ENCODE data around the gene TJP2.

Gene TJP2

DNA sequence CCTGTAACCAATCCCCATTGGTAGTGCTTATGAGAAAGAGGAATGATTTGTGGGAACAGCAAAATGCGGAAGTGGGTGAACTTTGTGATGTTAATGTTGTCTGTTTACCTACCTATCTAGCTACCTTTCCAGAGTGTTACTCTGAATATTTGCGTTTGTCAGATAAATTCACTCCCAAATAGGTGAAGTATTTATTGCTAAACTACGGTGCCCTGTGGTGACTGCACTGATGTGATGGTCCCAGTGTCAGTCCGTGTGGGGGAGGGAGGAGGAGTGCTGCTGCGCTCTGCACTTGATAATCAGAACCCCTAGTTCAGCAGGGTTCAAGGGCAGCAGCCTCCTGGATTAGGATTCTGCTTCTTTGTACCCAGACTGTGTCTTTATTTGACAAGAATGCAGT, 55.3 kb downstream of the TJP2 start:
- TF ChIP-seq, protein P1, sequence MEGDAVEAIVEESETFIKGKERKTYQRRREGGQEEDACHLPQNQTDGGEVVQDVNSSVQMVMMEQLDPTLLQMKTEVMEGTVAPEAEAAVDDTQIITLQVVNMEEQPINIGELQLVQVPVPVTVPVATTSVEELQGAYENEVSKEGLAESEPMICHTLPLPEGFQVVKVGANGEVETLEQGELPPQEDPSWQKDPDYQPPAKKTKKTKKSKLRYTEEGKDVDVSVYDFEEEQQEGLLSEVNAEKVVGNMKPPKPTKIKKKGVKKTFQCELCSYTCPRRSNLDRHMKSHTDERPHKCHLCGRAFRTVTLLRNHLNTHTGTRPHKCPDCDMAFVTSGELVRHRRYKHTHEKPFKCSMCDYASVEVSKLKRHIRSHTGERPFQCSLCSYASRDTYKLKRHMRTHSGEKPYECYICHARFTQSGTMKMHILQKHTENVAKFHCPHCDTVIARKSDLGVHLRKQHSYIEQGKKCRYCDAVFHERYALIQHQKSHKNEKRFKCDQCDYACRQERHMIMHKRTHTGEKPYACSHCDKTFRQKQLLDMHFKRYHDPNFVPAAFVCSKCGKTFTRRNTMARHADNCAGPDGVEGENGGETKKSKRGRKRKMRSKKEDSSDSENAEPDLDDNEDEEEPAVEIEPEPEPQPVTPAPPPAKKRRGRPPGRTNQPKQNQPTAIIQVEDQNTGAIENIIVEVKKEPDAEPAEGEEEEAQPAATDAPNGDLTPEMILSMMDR (IDR thresholded peaks at IDR 0.05; ENCODE audit: extremely low read depth, insufficient read depth, missing control alignments): no peak
- DNase-seq (ENCODE audit: low spot score): no peak
- in situ Hi-C loops (cut with MboI; ENCODE audit: low pct_unique_long_range_greater_than_20kb, low sequenced_read_pairs, unreplicated experiment): no loop called here

DNA sequence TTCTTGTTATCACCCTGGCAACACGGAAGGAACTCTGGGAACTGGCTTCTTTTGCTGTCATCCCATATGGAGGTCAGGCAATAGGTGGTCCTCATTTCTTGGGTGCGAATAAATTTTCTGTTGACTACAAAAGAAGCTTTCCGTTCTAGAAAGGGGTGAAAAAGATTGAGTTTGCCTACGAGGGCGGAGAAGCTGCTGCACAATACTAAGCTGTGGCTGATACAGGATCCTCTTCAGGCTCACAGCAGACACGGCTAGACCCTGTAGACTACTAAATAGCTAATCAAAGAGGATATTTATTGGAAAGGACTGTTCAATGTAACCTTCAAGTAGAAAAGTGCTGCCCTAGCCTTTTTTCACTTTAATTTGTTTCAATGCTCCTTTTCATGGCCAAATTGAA, 58.1 kb downstream of the TJP2 start:
- no peak for DNase-seq (ENCODE audit: low spot score)
- TF ChIP-seq, protein P1 (IDR thresholded peaks at IDR 0.05; ENCODE audit: extremely low read depth, insufficient read depth, missing control alignments): no peak
- in situ Hi-C loops (cut with MboI; ENCODE audit: low pct_unique_long_range_greater_than_20kb, low sequenced_read_pairs, unreplicated experiment): no loop called here

DNA sequence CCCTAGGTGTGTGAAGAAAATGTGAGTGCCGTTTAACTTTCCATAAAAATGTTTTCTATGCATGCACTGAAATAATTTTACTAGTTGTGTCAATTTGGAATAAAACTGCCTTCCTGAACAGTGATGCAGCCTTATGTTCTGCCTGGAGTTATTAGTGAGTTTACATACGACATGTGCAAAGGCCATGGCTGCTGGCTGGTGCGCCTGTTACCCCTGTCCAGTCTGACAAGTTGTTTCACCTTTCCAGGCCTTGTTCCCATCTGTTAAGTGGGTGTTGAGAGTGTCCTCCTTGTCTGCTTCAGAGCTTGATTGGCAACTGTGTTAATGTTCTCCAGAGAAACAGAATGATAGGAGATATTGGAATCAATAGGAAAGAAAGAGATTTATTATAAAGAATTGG, 60.6 kb downstream of the TJP2 start:
- no peak for DNase-seq (ENCODE audit: low spot score)
- TF ChIP-seq, protein P1 (IDR thresholded peaks at IDR 0.05; ENCODE audit: extremely low read depth, insufficient read depth, missing control alignments): no peak
- in situ Hi-C loops (cut with MboI; ENCODE audit: low pct_unique_long_range_greater_than_20kb, low sequenced_read_pairs, unreplicated experiment): no loop called here

DNA sequence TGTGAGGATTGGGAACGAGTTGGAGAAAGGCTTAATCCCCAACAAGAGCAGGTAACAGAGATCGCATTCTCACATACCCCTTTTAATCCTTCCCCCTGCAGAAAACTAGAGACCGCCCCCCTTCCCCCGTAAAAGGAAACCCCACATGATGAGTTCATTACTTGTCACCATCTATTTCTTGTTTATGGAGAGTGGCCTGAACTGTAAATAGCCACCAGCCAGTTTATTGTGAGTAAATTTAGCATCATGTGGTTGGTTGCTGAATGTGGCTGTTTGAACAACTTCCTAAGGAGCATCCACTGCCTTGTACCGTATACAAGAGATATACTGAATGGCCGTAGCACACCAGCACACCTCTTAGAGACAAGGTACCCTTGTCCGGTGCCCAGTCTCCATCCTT, 62.1 kb downstream of the TJP2 start:
- TF ChIP-seq, protein P1 (IDR thresholded peaks at IDR 0.05; ENCODE audit: extremely low read depth, insufficient read depth, missing control alignments): no peak
- in situ Hi-C loops (cut with MboI; ENCODE audit: low pct_unique_long_range_greater_than_20kb, low sequenced_read_pairs, unreplicated experiment): no loop called here
- no peak for DNase-seq (ENCODE audit: low spot score)

DNA sequence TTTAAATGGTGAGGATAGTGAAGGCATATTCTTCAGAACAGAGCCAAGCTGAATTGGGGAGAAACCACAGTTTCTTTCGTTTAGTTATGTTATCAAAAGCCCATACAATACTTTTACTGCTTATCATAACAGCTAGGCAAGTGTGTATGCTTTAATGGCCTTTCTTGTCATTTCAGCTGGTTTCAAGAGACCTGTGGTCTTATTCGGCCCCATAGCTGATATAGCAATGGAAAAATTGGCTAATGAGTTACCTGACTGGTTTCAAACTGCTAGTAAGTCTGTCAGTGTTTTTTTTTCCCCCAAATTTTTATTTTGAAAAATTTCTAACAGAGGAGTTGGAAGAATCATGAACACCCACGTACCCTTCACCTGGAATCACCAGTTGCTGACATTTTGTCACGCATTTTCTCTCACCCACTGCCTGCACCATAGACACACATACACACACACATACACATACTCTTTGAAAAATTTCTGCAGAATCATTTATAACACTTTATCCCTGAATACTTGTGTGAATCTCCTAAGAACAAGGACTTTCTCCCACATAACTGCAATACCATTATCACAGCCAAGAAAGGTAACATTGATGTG, 63.7 kb downstream of the TJP2 start:
- in situ Hi-C loops (cut with MboI; ENCODE audit: low pct_unique_long_range_greater_than_20kb, low sequenced_read_pairs, unreplicated experiment): no loop called here
- no peak for DNase-seq (ENCODE audit: low spot score)
- TF ChIP-seq, protein P1 (IDR thresholded peaks at IDR 0.05; ENCODE audit: extremely low read depth, insufficient read depth, missing control alignments): no peak

DNA sequence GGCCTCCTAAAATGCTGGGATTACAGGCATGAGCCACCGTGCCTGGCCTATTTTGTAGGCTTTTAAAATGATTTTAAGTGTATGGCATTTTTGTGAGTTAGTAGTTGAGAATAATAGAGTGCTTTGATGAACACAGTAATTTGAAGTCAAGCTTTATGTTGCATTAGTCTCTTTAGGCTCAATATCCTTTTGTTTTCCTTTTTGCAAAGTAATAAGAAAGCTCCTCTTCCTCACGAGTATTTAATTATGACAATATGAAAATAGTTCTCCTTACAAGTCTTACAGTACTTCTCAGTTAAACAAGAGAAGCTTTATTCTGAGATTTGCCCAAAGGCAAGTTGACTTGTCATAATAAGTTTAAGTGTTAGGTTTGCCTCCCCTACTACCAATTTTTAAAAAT, 69.0 kb downstream of the TJP2 start:
- TF ChIP-seq, protein P1 (IDR thresholded peaks at IDR 0.05; ENCODE audit: extremely low read depth, insufficient read depth, missing control alignments): no peak
- DNase-seq (ENCODE audit: low spot score): no peak
- in situ Hi-C loops (cut with MboI; ENCODE audit: low pct_unique_long_range_greater_than_20kb, low sequenced_read_pairs, unreplicated experiment): no loop called here

DNA sequence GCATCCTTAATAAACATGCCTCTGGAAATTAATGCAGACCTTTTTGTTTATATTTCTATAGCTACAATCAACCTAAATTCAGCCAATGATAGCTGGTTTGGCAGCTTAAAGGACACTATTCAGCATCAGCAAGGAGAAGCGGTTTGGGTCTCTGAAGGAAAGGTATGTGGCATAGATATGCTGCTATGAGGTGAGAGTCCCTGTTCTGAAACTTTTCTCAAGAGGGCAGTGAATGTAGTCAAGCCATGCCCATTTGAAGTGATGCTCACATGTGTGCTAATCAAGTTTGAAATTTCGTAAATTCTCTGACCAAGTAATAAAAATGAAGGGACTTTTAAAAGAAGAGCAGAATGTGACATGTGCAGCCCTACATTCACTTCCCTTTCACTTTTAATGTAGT, 72.6 kb downstream of the TJP2 start:
- no peak for DNase-seq (ENCODE audit: low spot score)
- in situ Hi-C loops (cut with MboI; ENCODE audit: low pct_unique_long_range_greater_than_20kb, low sequenced_read_pairs, unreplicated experiment): no loop called here
- TF ChIP-seq, protein P1 (IDR thresholded peaks at IDR 0.05; ENCODE audit: extremely low read depth, insufficient read depth, missing control alignments): no peak
